Fibroblast of skin of scalp (primary cell): ENCODE data around the gene DUSP3. TPM values are rescaled to one million over a fixed set of nuclear protein-coding genes. Genes with fewer than 3 reads are reported as not detected.

Source experiments
- DNase-seq: peaks from one replicate; pipeline ENCODE4 v3.0.0-alpha.2; 2013
- polyA plus RNA-seq, 2 experiments: library from polyadenylated mRNA; unstranded; fragments of 120-200 nt; gene quantifications; one replicate each; pipeline ENCODE4 v1.2.1, GENCODE V29; 2013; ENCODE audit not compliant: insufficient read length in 2 of 2

DUSP3 gene
- 26.4 TPM for polyA plus RNA-seq (2013, experiment 1 of 2; ENCODE audit: insufficient read length)
- polyA plus RNA-seq (2013, experiment 2 of 2; ENCODE audit: insufficient read length): 27.9 TPM

GRCh38 chr17:43778337-43779144 is at the start of gene DUSP3:
DUSP3 (minus strand) TSS chr17:43778977; CDS start chr17:43778924, 53 bp downstream.
- peak; percentile 90 for DNase-seq

DNA sequence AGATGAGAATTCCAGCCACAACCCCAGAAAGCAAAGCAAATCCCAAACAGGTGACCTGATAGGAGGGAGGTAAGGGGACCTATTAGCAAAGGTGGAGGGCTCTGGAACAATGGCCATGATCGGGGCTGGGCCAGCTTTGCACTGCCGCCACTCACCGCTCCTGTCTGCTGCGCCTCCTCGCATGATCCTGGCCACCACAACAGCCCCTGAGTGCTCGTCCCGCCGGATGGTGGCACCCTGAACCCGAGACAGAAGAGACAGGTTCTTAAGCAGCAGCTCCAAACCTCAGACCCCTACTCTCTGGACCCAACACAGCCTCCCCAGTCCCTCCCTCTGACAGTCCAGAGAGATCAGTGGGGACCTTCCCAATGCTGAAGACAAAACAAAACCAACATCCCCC is 48.8 kb upstream of the DUSP3 start:
- DNase-seq: no peak

DNA sequence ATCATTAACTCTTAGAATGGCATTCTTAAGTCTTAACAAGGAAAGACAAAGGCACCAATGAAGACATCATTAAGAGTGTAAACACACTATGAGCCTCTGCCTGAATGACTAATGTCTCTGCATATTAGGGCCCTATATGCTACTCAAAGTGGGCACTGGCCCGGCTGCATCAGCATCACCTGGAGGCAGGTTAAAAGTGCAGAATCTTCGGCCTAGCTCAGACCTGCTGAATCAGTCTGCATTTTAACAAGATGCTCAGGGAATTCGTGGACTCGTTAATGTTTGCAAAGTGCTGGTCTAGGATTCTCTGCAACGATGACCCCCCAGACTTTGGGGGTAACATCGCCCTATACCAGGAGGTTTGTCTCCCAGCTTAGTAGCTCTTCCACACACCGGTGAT is 47.4 kb upstream of the DUSP3 start:
- no peak for DNase-seq

GRCh38 chr17:43825567-43825966 is 46.8 kb upstream of the DUSP3 start:
- no peak for DNase-seq

GRCh38 chr17:43823350-43824084 is 44.7 kb upstream of the DUSP3 start:
- DNase-seq: no peak

GRCh38 chr17:43822570-43823190 is 43.9 kb upstream of the DUSP3 start:
- no peak for DNase-seq

- DNase-seq: no peak
Measured at GRCh38 chr17:43820759-43821158, 42.0 kb upstream of the DUSP3 start.

DNA sequence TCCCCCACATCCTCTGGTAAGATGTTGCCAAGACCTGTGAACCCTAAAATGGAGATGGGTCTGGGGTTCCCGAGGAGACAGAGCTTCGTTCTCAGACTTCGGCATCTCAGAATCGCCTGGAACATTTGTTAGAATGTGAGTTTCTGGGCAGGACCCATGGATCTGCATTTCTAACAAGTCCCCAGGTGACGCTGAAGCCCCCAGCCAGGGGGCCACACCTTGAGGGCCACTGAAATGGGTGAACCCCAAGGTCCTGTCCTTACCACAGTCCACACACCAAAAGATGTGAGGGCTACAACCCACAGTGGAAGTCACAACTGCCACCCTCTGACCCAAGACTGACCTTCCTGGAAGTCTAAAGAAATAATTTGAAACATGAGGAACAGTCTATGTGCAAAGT is 40.2 kb upstream of the DUSP3 start:
- no peak for DNase-seq

DNA sequence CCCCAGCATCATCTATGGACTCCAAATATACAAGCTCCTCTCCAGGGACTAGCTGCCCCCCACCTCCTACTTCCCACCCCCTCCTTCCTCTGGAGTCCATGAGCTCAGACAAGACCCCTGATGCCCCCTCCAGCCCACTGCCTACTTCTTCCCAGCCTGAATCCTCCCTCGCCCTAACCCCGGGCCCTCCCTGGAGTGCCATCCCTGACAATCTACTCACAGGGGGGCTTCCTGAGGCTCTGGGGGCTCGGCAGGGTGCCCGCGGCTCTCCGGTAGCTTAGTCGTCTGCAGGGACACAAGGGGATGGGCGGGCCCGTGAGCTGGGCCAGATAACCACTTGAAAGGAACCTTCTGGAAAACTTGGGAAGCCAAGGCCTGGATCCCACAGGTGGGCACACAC is 39.0 kb upstream of the DUSP3 start:
- DNase-seq: no peak

- DNase-seq: no peak
Measured at GRCh38 chr17:43816336-43817320, 37.9 kb upstream of the DUSP3 start.

GRCh38 chr17:43814714-43815113 is 35.9 kb upstream of the DUSP3 start:
- peak; percentile 70 for DNase-seq

DNA sequence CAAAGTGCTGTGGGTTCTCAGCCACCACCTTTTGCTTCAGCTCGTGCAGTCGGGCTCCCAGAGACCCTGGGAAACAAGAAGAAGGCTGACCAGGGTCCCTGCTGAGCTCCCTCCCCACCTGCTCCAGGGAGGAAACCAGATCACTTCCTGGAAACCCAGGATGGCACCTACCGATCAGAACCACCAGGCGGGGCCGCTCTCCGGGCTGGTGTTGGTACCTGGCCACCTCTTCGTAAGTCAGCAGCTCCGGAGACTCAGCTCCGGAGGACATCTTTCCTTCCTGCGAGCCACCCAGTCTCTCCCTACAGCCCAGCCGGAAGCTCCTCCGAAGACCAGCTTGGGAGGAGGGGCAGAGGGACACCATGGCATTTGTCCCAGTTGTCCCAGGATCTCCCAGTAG is 35.2 kb upstream of the DUSP3 start:
- no peak for DNase-seq

DNA sequence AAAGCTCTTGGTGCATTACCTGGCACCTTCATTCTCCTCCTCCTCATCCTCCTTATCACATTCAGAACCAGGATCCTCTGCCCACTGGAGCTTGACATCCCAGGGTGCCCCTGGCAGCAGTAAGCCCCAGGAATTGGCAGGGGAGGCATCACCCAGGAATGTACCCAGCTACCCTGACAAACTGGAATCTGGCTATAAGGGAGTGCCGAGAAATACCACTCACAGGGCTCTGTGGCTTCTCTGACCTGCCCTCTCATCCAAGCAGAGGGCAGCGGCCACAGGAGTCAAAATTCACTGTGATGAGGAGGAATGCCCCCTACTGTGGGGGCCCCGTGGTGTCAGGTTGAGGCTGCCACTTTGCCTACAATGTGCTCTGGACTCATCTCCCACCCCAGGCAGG is 34.6 kb upstream of the DUSP3 start:
- no peak for DNase-seq

DNA sequence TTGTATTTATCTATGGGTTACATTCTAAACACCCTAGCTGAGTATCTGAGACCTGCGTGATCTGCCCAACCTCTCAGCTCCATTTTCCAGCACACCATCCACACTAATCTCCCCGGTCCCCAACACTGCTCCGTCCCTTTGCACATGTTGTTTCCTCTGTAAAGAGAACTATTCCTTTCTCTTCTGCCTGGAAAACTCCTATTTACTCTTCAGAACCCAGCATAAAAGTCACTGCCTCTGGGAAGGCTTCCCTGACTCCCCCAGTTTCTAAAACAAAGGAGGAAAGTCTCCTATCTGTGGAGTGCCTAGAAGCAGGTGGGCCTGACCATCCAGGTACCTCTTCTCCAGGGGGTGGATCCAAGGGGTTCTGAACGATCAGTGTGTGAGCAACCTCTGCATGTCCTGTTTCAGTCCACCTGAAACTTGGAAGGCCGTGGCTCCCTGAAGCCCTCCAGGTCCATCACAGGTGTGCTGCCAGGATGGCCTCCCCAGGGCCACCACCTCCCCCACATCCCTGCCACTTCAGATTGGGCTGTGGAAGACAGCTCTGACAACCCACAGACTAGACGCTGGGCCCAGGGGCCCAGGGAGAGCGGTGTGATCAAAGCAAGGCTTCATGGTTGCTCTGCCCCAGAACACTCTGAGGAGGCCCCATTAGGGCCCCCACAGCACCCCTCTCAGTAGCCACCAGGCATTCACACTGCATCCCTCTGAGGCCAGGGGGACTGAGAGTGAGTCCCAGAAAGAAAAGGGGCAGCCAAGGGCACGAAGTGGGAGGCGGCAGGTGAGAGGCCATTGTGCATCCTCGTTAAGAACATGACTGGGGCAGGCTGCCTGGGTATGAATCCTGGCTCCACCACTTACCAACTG is 33.9 kb upstream of the DUSP3 start:
- no peak for DNase-seq

DNA sequence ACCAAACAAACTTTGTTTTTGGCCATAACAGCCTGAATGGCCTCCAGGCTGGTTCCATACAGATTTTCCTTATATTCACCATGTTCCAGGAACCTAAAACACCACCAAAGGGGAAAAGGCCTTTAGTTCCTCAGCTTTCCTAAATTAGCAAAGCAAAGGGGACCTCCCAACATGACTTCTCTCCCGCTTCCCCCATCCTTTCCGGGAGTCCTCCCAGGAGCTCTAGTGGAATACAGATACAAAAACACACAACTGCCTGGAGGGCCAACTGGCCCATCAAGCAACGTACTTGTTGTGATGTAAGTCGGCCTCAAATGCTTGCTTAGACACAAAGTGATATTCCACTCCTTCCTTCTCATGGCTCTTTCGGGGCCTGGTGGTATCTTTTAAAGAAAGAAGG is 32.0 kb upstream of the DUSP3 start:
- DNase-seq: no peak

GRCh38 chr17:43810226-43810715 is 31.5 kb upstream of the DUSP3 start:
- no peak for DNase-seq

DNA sequence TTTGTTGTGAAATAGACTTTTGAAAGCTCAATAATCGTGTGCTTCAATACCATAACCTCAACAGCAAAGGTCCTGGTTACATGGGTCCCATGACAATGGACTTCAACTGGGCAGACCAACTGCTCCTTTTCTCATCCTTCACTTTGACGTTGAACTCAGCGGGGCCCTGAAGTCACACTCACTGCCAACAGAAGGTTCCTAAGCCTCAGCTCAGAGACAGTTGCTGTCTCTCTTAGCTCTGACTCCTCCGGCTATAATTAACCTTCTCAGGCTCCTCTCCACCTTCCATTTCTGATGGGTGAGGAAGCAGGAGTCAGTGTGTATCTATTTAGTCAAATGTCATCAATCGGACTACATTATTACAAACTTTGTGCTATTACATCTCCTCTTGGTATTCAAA is 30.3 kb upstream of the DUSP3 start:
- no peak for DNase-seq

DNA sequence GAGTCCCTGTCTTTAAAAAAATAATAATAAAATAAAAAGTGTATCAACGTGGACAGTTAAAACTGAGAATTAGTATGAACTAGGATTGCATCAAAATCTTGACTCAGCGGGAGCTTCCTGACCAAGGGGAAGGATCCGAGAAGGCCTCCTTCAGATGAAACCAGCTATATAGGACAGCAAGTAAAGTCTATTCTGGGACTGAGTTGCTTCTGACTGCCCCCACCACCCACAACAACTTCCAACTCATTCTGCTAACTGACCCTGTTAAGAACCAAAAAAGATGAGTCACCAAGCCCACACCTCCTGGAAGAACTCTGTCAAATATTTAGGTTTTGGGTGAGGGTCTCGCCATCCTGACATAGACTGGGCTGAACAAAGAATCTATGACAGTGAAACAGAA is 29.3 kb upstream of the DUSP3 start:
- no peak for DNase-seq

GRCh38 chr17:43805117-43805516 is 26.3 kb upstream of the DUSP3 start:
- no peak for DNase-seq

GRCh38 chr17:43803758-43804157 is 25.0 kb upstream of the DUSP3 start:
- DNase-seq: no peak

DNA sequence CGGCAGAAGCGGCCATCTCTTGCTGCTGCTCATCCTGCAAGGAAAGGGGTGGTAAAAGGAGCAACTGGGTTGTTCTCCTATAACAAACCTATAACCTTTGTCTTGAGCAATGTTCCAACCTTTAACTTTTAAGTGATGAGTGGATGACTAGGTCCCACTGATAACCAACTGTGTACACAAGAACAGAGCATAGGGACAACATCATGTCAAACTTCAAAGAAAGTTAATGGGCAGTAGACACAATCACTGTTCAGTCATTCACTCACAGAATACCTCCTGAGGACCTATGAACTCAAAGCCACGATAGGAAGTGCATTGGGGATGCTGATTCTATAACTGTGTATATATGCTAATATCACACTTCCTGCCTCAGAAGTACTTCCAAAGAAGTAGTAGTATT is 23.1 kb upstream of the DUSP3 start:
- no peak for DNase-seq
